H54 (cell line): ENCODE data around the gene RIIAD1.

ENCODE experiments used
- DNase-seq: peaks from one replicate; pipeline ENCODE4 v3.0.0; 2011; ENCODE audit warnings: low spot score, mixed read lengths; ENCODE audit not compliant: insufficient read length
- FAIRE-seq: peaks from 3 replicates; lab custom pipeline; 2011; peaks lifted over from hg19 to GRCh38; lab: Jason Lieb, UNC
- POLR2A ChIP-seq: IDR thresholded peaks from 2 replicates; pipeline ENCODE4 v1.6.1; 2011; ENCODE audit warnings: low read depth, mild to moderate bottlenecking, low read length

RIIAD1 gene

GRCh38 chr1:151705146-151705545 lies 16.2 kb upstream of the RIIAD1 start:
- FAIRE-seq: no peak
- TF ChIP-seq POLR2A: no peak
- DNase-seq: no peak

- DNase-seq: no peak
- TF ChIP-seq POLR2A: no peak
- FAIRE-seq: no peak
Observed at GRCh38 chr1:151705753-151706463, 15.4 kb upstream of the RIIAD1 start.

GRCh38 chr1:151706464-151707415 lies 14.6 kb upstream of the RIIAD1 start:
- TF ChIP-seq POLR2A: no peak
- FAIRE-seq: no peak
- DNase-seq: no peak

GRCh38 chr1:151707541-151708065 lies 13.7 kb upstream of the RIIAD1 start:
- no peak for TF ChIP-seq POLR2A
- FAIRE-seq (no peak), DNase-seq (no peak)

GRCh38 chr1:151708891-151709290 lies 12.4 kb upstream of the RIIAD1 start:
- FAIRE-seq: no peak
- no peak for DNase-seq
- TF ChIP-seq POLR2A: no peak

- DNase-seq: no peak
- TF ChIP-seq POLR2A: no peak
- FAIRE-seq: no peak
Observed at GRCh38 chr1:151710187-151710840, 11.0 kb upstream of the RIIAD1 start.

- DNase-seq (no peak), FAIRE-seq (no peak)
- TF ChIP-seq POLR2A: no peak
Observed at GRCh38 chr1:151711044-151711800, 10.1 kb upstream of the RIIAD1 start.

- TF ChIP-seq POLR2A: no peak
- DNase-seq (no peak), FAIRE-seq (no peak)
Observed at GRCh38 chr1:151711951-151712350, 9.4 kb upstream of the RIIAD1 start.

GRCh38 chr1:151713044-151713443 lies 8.3 kb upstream of the RIIAD1 start:
- no peak for TF ChIP-seq POLR2A
- no peak for FAIRE-seq
- DNase-seq: no peak

GRCh38 chr1:151713874-151714273 lies 7.4 kb upstream of the RIIAD1 start:
- no peak for TF ChIP-seq POLR2A
- DNase-seq (no peak), FAIRE-seq (no peak)

GRCh38 chr1:151714820-151715725 lies 6.2 kb upstream of the RIIAD1 start:
- DNase-seq (no peak), FAIRE-seq (no peak)
- TF ChIP-seq POLR2A: no peak

- FAIRE-seq (no peak), DNase-seq (no peak)
Observed at GRCh38 chr1:151715726-151716404, 5.5 kb upstream of the RIIAD1 start.

More at GRCh38 chr1:151715726-151716404, 5.5 kb upstream of the RIIAD1 start:
- no peak for TF ChIP-seq POLR2A
